ENCODE results near the gene DUSP10. TPM values are rescaled to one million over a fixed set of nuclear protein-coding genes. Genes with fewer than 3 reads are reported as not detected.
A peak's percentile ranks its signal among the peaks of the same experiment; 100 is the strongest.

The DUSP10 gene
- total RNA-seq (10 to 100 TPM in 2 of 5 donors, 1 to 10 TPM in 3; 1.0 to 50.0 (median 8.3) TPM), polyA plus RNA-seq (1 to 10 TPM; 2.4 to 3.1 (median 2.9) TPM)
- long read RNA-seq, donor 1: 0 reads
- long read RNA-seq, donor 2: 0 reads
- long read RNA-seq, donor 3: 0 reads
- long read RNA-seq, donor 4: 0 reads
- long read RNA-seq, donor 5, partial matches to known transcripts: 0 of 2 reads
- long read RNA-seq, donor 5, other reads (novel, unspliced or antisense): 0 of 2 reads
- long read RNA-seq, donor 6: 0 reads
- long read RNA-seq, donor 7: 0 reads
- long read RNA-seq, donor 8, partial matches to known transcripts: 5 of 6 reads
- long read RNA-seq, donor 8, other reads (novel, unspliced or antisense): 0 of 6 reads
- long read RNA-seq, donor 9: 0 reads
- long read RNA-seq, donor 10, partial matches to known transcripts: 0 of 1 reads
- long read RNA-seq, donor 10, other reads (novel, unspliced or antisense): 0 of 1 reads

DNA sequence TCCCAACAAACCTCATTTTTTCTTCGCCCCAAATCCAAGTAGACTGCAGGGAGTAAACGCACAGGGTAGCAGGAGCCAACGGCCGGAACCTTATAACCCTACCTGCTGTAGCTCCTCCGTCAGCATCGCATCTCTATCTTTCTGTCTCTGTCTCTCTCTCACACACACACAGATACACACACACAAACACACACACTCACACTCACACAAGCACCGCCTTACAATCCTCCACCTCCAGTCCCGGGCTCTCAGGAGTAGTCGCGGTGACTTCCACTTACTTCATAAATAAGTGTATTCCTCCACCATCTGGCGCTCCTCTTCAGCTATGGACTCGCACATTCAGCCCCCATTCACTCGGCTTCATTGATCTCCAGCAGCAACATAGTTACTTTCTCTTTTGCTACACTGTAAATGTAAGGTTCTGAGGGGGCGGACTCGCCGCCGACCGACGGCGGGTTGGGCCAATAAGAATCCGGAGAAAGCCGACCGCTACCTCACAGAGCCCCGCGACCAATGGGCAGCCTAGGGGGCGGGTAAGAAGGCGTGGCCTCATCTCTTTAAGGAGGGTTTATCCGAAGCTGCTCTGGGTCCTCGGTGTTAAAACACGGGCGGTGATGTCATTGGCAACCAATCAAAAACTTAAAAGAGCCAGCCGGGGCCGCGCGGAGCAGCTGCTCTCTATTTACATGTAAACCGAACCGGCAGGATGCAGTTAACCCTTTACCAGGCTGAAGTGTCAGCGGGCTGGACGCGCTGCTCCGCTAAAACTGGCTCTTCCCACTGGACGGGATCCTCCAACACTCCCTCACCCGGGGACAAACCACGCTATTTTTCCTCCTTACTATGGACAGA, at the start of gene DUSP10:
Gene DUSP10, minus strand, starts transcription at position 387 of the 852 bp plus-strand sequence. CDS start 2,345 bp downstream, outside the sequence.
- peaks cover 4 to 43% (median 30%) of the 10 kb centered on the region in 4 donors for H3K4me1 ChIP-seq
- DNase-seq: peak; percentile 99 to 100
- 0% methylated on average over 37 to 44 of the region's 44 CpGs for WGBS, 5 donors

DNA sequence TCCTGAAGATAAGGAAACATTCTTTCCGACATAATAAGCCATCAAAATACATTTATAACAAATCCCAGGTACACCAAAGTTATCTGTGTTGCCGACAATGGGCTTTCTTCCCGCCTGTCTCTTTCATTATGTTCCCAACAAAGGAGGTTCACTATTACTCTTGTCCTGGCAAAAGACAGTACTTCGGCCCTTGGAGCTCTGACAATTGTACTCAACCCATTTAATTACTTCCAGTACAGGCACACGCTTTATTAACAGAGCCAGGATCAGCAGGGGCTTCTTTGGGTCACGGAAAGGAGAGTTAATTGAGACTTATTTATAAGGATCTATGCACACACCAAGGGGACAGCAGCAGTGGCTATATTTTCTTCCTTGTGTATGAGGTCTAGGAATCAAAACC, 46.6 kb upstream of the DUSP10 start:
- Histone ChIP-seq H3K27me3 (no peaks in the 10 kb centered on the region), H3K4me1 (no peaks in the 10 kb centered on the region), H3K9me3 (no peaks in the 10 kb centered on the region), H3K36me3 (no peaks in the 10 kb centered on the region), H3K4me3 (no peak overlapping the region), H3K27ac (no peak overlapping the region)
- no peak for DNase-seq
- 74 to 83% (median 80%) methylated on average over 6 of the region's 6 CpGs for WGBS, 5 donors
- TF ChIP-seq POLR2AphosphoS5 (IDR thresholded peaks at IDR 0.05) (no peak), EP300 (IDR thresholded peaks at IDR 0.05) (no peak), POLR2A (IDR thresholded peaks at IDR 0.05) (no peak)
- TF ChIP-seq, protein P1, sequence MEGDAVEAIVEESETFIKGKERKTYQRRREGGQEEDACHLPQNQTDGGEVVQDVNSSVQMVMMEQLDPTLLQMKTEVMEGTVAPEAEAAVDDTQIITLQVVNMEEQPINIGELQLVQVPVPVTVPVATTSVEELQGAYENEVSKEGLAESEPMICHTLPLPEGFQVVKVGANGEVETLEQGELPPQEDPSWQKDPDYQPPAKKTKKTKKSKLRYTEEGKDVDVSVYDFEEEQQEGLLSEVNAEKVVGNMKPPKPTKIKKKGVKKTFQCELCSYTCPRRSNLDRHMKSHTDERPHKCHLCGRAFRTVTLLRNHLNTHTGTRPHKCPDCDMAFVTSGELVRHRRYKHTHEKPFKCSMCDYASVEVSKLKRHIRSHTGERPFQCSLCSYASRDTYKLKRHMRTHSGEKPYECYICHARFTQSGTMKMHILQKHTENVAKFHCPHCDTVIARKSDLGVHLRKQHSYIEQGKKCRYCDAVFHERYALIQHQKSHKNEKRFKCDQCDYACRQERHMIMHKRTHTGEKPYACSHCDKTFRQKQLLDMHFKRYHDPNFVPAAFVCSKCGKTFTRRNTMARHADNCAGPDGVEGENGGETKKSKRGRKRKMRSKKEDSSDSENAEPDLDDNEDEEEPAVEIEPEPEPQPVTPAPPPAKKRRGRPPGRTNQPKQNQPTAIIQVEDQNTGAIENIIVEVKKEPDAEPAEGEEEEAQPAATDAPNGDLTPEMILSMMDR (IDR thresholded peaks at IDR 0.05): no peak
- intact Hi-C loops (cut with DNase I; ENCODE audit: low total_unique reads): no loop called here

More for the DNA sequence above, at the start of gene DUSP10:
- intact Hi-C loops (cut with DNase I; ENCODE audit: low total_unique reads): no loop called here
- peak within 1 kb of the TSS; percentile 96 to 100 (median 98) for H3K27ac ChIP-seq
- H3K9me3 ChIP-seq: no peaks in the 10 kb centered on the region
- H3K36me3 ChIP-seq: peaks cover 0 to 15% (median 0%) of the 10 kb centered on the region in 4 donors
- no peaks in the 10 kb centered on the region for H3K27me3 ChIP-seq
- TF ChIP-seq EP300 (IDR thresholded peaks at IDR 0.05) (no peak), POLR2AphosphoS5 (IDR thresholded peaks at IDR 0.05) (peak; percentile 76 to 97 (median 95)), POLR2A (IDR thresholded peaks at IDR 0.05) (peak in 2 of 4 donors; percentile 59 to 87)
- TF ChIP-seq, protein P1 (IDR thresholded peaks at IDR 0.05): no peak
- peak within 1 kb of the TSS; percentile 62 to 75 (median 71) for H3K4me3 ChIP-seq

DNA sequence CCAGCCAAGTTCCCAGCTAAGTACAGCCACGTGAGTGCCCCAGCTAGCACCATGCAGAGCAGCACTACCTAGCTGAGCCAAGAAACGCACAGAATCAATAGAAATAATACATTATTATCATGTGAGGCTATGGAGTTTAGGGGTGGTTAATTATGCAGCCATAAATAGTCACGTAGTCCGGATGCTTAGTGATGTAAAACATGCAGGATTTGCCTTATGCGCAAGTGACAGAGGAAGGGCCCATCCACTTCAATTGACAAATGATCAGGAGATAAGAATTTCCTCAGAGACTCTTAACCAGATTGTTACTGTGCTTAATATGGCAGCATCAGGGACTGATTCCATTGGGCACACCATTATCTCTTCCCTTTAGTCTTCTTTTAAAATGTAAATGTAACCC, 44.8 kb upstream of the DUSP10 start:
- H3K4me1 ChIP-seq: no peaks in the 10 kb centered on the region
- 78 to 94% (median 88%) methylated on average over 5 of the region's 5 CpGs for WGBS, 5 donors
- no peaks in the 10 kb centered on the region for H3K9me3 ChIP-seq
- no peak for TF ChIP-seq POLR2AphosphoS5 (IDR thresholded peaks at IDR 0.05)
- intact Hi-C loops (cut with DNase I; ENCODE audit: low total_unique reads): no loop called here
- no peaks in the 10 kb centered on the region for H3K36me3 ChIP-seq
- DNase-seq: no peak
- H3K27me3 ChIP-seq: no peaks in the 10 kb centered on the region
- H3K27ac ChIP-seq: no peak overlapping the region
- H3K4me3 ChIP-seq: no peak overlapping the region

DNA sequence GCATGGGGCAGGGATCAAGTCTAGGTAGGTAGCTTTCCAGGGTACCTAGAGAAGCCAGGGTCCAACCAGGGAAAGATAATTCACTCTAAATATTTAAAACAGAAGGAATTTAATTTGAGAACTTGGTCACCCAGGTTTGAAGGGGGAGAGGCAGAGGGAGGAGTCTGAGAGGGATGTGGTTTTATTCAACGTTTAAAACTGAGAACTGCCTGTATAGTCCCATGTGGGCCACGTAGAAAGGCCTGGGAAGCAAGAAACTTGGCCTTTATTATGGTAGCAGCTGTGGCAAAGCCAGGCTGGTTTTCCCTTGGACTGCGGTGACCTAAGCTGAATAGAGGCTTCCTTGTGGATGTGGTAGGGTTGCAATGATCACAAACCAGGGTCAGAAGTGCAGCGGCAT, 42.0 kb upstream of the DUSP10 start:
- Histone ChIP-seq H3K4me3 (no peak overlapping the region), H3K27ac (no peak overlapping the region), H3K9me3 (no peaks in the 10 kb centered on the region), H3K36me3 (no peaks in the 10 kb centered on the region), H3K27me3 (no peaks in the 10 kb centered on the region), H3K4me1 (no peaks in the 10 kb centered on the region)
- no peak for DNase-seq
- intact Hi-C loops (cut with DNase I; ENCODE audit: low total_unique reads): no loop called here
- TF ChIP-seq POLR2AphosphoS5 (IDR thresholded peaks at IDR 0.05) (no peak), EP300 (IDR thresholded peaks at IDR 0.05) (no peak), POLR2A (IDR thresholded peaks at IDR 0.05) (no peak)
- TF ChIP-seq, protein P1 (IDR thresholded peaks at IDR 0.05): no peak
- 58 to 72% (median 68%) methylated on average over 4 of the region's 4 CpGs for WGBS, 5 donors

Measured in stomach (tissue), 19 donors.